Neural progenitor cell (in vitro differentiated cells): ENCODE data around the gene NDUFB7. TPM values are rescaled to one million over a fixed set of nuclear protein-coding genes. Genes with fewer than 3 reads are reported as not detected.

Experiments used
- DNase-seq: peaks from one replicate; pipeline ENCODE4 v3.0.0-alpha.2; 2016; ENCODE audit warnings: low spot score
- H2AFZ ChIP-seq: fragments of 200-600 bp; sonication (generic); replicated peaks from 2 replicates; pipeline ENCODE4 v1.6.1; 2016; ENCODE audit warnings: antibody characterized with exemption
- H3F3A ChIP-seq: fragments of 200-600 bp; sonication (generic); 2 replicates; pipeline ENCODE4 v1.6.1; 2016; ENCODE audit warnings: antibody characterized with exemption, low read depth
- H3K27ac ChIP-seq: fragments of 200-600 bp; sonication (generic); 2 replicates; pipeline ENCODE4 v1.5.1; 2016; ENCODE audit warnings: mild to moderate bottlenecking
- H3K27me3 ChIP-seq: fragments of 200-600 bp; sonication (generic); 2 replicates; pipeline ENCODE4 v1.6.1; 2016; ENCODE audit warnings: mild to moderate bottlenecking, moderate library complexity
- H3K36me3 ChIP-seq: fragments of 200-600 bp; sonication (generic); 2 replicates; pipeline ENCODE4 v1.5.1; 2016
- H3K4me1 ChIP-seq: fragments of 200-600 bp; sonication (generic); 2 replicates; pipeline ENCODE4 v1.6.1; 2016; ENCODE audit warnings: mixed run types
- H3K4me2 ChIP-seq: fragments of 200-600 bp; sonication (generic); 2 replicates; pipeline ENCODE4 v1.6.1; 2016
- H3K4me3 ChIP-seq: fragments of 200-600 bp; sonication (generic); 2 replicates; pipeline ENCODE4 v1.5.1; 2016
- H3K79me2 ChIP-seq: fragments of 200-600 bp; sonication (generic); 2 replicates; pipeline ENCODE4 v1.6.1; 2016; ENCODE audit warnings: low read depth
- H3K9ac ChIP-seq: fragments of 200-600 bp; sonication (generic); 2 replicates; pipeline ENCODE4 v1.6.1; 2016
- H3K9me3 ChIP-seq: fragments of 200-600 bp; sonication (generic); 2 replicates; pipeline ENCODE4 v1.5.1; 2016; ENCODE audit warnings: low read depth
- H4K20me1 ChIP-seq: fragments of 200-600 bp; sonication (generic); 2 replicates; pipeline ENCODE4 v1.6.1; 2016; ENCODE audit warnings: low read depth
- H3K27ac Mint-ChIP-seq: 3 replicates; pipeline ENCODE4 v1.8.0; 2021; ENCODE audit warnings: mixed read lengths
- H3K27me3 Mint-ChIP-seq: 2 replicates; pipeline ENCODE4 v1.8.0; 2022; ENCODE audit warnings: low read depth, mild to moderate bottlenecking, inconsistent platforms, moderate library complexity, mixed read lengths; ENCODE audit not compliant: insufficient read depth
- H3K36me3 Mint-ChIP-seq: 3 replicates; pipeline ENCODE4 v1.8.0; 2021; ENCODE audit warnings: mixed read lengths
- H3K4me1 Mint-ChIP-seq: 3 replicates; pipeline ENCODE4 v1.8.0; 2021; ENCODE audit warnings: mixed read lengths
- H3K4me3 Mint-ChIP-seq: 3 replicates; pipeline ENCODE4 v1.8.0; 2021; ENCODE audit warnings: mild to moderate bottlenecking, moderate library complexity, mixed read lengths
- H3K9me3 Mint-ChIP-seq: 3 replicates; pipeline ENCODE4 v1.8.0; 2020; ENCODE audit warnings: mixed read lengths
- EZH2 ChIP-seq: fragments of 200-600 bp; sonication (generic); IDR thresholded peaks from 2 replicates; pipeline ENCODE4 v1.6.1; 2017; ENCODE audit warnings: antibody characterized with exemption, mild to moderate bottlenecking, moderate library complexity
- EZH2phosphoT487 ChIP-seq: fragments of 200-600 bp; sonication (generic); IDR thresholded peaks from 2 replicates; pipeline ENCODE4 v1.6.1; 2017; ENCODE audit warnings: antibody characterized with exemption
- total RNA-seq: library from RNA; depleted of rRNA; stranded (reverse); fragments of >200 nt; gene quantifications from 2 replicates; pipeline ENCODE4 v1.2.3, GENCODE V29; 2015; ENCODE audit warnings: low replicate concordance
- TF ChIP-seq, protein P1 (sequence below): fragments of 200-600 bp; sonication (generic); IDR thresholded peaks from 2 replicates; pipeline ENCODE4 v1.5.1; 2017; ENCODE audit warnings: antibody characterized with exemption, mild to moderate bottlenecking

Gene NDUFB7
- total RNA-seq, 1 donor from 2014 or later, result 38.0 TPM

DNA sequence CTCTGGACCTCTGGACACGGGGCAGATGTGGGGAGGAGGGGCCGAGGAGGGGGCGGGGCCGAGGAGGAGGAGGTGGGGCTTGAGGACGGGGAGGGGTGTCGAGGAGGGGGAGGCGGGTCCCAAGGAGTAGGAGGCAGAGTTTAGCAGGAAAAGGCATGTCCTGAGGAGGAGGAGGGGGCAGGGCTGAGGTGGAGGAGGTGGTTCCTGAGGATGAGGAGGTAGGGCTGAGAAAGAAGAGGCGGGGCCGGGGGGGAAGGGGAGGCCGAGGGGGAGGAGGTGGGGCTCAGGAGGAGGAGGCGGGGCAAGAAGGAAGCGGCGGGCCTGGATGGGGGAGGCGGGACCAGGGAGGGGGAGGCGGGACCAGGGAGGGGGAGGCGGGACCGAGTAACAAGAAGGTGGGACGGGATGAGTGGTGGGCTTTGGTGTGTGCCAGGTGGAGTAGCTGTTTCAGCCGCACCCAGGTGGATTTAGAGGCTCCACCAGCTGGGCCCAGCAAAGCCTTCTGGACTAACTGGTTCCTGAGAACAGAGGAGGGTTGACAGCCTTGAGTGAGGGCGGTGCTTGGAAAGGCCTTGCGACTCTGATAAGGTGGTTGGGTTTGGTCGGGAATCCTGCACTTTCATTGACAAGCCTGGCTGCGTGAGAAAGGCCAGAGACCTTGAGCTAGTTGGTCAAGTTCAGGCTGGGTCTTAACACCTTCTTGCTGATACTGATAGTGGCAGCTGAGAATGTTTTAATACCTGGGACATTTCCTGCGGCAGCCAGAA is 34.8 kb downstream of the NDUFB7 start:
- peaks cover 4% of the 10 kb centered on the region for H3K36me3 Mint-ChIP-seq
- TF ChIP-seq EZH2phosphoT487 (no peak), EZH2 (no peak)
- TF ChIP-seq, protein P1, sequence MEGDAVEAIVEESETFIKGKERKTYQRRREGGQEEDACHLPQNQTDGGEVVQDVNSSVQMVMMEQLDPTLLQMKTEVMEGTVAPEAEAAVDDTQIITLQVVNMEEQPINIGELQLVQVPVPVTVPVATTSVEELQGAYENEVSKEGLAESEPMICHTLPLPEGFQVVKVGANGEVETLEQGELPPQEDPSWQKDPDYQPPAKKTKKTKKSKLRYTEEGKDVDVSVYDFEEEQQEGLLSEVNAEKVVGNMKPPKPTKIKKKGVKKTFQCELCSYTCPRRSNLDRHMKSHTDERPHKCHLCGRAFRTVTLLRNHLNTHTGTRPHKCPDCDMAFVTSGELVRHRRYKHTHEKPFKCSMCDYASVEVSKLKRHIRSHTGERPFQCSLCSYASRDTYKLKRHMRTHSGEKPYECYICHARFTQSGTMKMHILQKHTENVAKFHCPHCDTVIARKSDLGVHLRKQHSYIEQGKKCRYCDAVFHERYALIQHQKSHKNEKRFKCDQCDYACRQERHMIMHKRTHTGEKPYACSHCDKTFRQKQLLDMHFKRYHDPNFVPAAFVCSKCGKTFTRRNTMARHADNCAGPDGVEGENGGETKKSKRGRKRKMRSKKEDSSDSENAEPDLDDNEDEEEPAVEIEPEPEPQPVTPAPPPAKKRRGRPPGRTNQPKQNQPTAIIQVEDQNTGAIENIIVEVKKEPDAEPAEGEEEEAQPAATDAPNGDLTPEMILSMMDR, result no peak
- no peak overlapping the region for H3K9ac ChIP-seq
- H2AFZ ChIP-seq, result no peak overlapping the region
- peaks cover 15% of the 10 kb centered on the region for H3K4me1 Mint-ChIP-seq
- H3K9me3 Mint-ChIP-seq, result no peaks in the 10 kb centered on the region
- no peaks in the 10 kb centered on the region for H3K4me1 ChIP-seq
- peaks cover 17% of the 10 kb centered on the region for H3F3A ChIP-seq
- H3K9me3 ChIP-seq, result no peaks in the 10 kb centered on the region
- H3K27ac ChIP-seq, result no peak overlapping the region
- H3K27ac Mint-ChIP-seq, result no peak overlapping the region
- no peaks in the 10 kb centered on the region for H3K36me3 ChIP-seq
- no peak overlapping the region for H3K4me3 Mint-ChIP-seq
- peaks cover 45% of the 10 kb centered on the region for H4K20me1 ChIP-seq
- H3K79me2 ChIP-seq, result peaks cover 83% of the 10 kb centered on the region
- no peak overlapping the region for H3K4me3 ChIP-seq
- peak overlapping the region; percentile 42 for H3K4me2 ChIP-seq
- no peaks in the 10 kb centered on the region for H3K27me3 ChIP-seq
- H3K27me3 Mint-ChIP-seq, result peaks cover 2% of the 10 kb centered on the region
- peak; percentile 95 for DNase-seq

GRCh38 chr19:14533450-14533849 is 38.4 kb downstream of the NDUFB7 start:
- Histone ChIP-seq H3K79me2 (peaks cover 76% of the 10 kb centered on the region), H3K4me2 (no peak overlapping the region), H3K9ac (no peak overlapping the region), H3K4me1 (peaks cover 6% of the 10 kb centered on the region), H3K9me3 (no peaks in the 10 kb centered on the region), H2AFZ (no peak overlapping the region), H3F3A (peaks cover 29% of the 10 kb centered on the region), H3K27me3 (no peaks in the 10 kb centered on the region), H3K27ac (no peak overlapping the region), H3K4me3 (no peak overlapping the region), H3K36me3 (no peaks in the 10 kb centered on the region), H4K20me1 (peaks cover 52% of the 10 kb centered on the region)
- no peak for TF ChIP-seq EZH2
- TF ChIP-seq EZH2phosphoT487, result no peak
- TF ChIP-seq, protein P1, result no peak
- peaks cover 4% of the 10 kb centered on the region for H3K36me3 Mint-ChIP-seq
- no peak for DNase-seq
- peaks cover 29% of the 10 kb centered on the region for H3K4me1 Mint-ChIP-seq
- H3K4me3 Mint-ChIP-seq, result no peak overlapping the region
- no peaks in the 10 kb centered on the region for H3K9me3 Mint-ChIP-seq
- peaks cover 2% of the 10 kb centered on the region for H3K27me3 Mint-ChIP-seq
- H3K27ac Mint-ChIP-seq, result no peak overlapping the region

DNA sequence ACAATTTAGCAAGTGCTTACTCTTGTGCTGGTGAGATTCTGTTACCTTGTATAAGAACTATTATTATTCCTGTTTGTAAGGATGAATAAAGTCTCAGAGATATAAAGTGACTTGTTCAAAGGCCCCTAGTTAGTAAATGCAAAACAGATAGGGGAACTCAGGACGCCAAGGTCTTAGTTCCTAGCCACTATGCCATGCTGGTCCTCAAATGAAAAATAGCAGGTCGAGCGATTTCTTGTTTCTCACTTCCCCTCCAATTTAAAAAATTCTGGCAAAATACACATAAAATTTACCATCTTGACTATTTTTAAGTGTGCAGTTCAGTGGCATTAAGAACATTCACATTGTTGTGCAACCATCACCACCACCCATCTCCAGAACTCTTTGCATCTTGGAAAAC is 41.4 kb downstream of the NDUFB7 start:
- Mint-ChIP-seq H3K4me1 (peaks cover 22% of the 10 kb centered on the region), H3K36me3 (peaks cover 4% of the 10 kb centered on the region), H3K27me3 (peaks cover 5% of the 10 kb centered on the region), H3K4me3 (peak overlapping the region; percentile 94), H3K9me3 (no peaks in the 10 kb centered on the region), H3K27ac (no peak overlapping the region)
- Histone ChIP-seq H3K4me3 (peak overlapping the region; percentile 75), H3K4me2 (peak overlapping the region; percentile 83), H4K20me1 (peaks cover 27% of the 10 kb centered on the region), H3K9me3 (no peaks in the 10 kb centered on the region), H3K79me2 (peaks cover 54% of the 10 kb centered on the region), H3K9ac (no peak overlapping the region), H3K27ac (no peak overlapping the region), H3K27me3 (no peaks in the 10 kb centered on the region), H2AFZ (no peak overlapping the region), H3K4me1 (peaks cover 6% of the 10 kb centered on the region), H3K36me3 (no peaks in the 10 kb centered on the region), H3F3A (peaks cover 30% of the 10 kb centered on the region)
- no peak for DNase-seq
- TF ChIP-seq, protein P1, result no peak
- TF ChIP-seq EZH2phosphoT487 (no peak), EZH2 (no peak)
